ENCODE data around the gene ERC2.

The ERC2 gene

GRCh38 chr3:55813268-55814097, 654.8 kb downstream of the ERC2 start:
- no peaks in the 10 kb centered on the region for H3K36me3 ChIP-seq (ENCODE audit: insufficient read depth, low read length)
- H3K79me2 ChIP-seq (ENCODE audit: insufficient read depth, low read length), result no peaks in the 10 kb centered on the region
- H3K9me2 ChIP-seq (ENCODE audit: low read depth, low read length), result no peaks in the 10 kb centered on the region
- no peak overlapping the region for H3K4me3 ChIP-seq (ENCODE audit: low read depth, low read length, poor library complexity, severe bottlenecking)
- TF ChIP-seq EZH2 (IDR thresholded peaks at IDR 0.05; ENCODE audit: borderline replicate concordance, low read length), result no peak
- no peaks in the 10 kb centered on the region for H3K27me3 ChIP-seq (ENCODE audit: insufficient read depth, low read length)
- no peak overlapping the region for H3K4me2 ChIP-seq (ENCODE audit: low read length)
- H3F3A ChIP-seq (ENCODE audit: insufficient read depth, low read length), result no peaks in the 10 kb centered on the region
- H2AFZ ChIP-seq (ENCODE audit: low read length), result no peak overlapping the region
- H4K20me1 ChIP-seq (ENCODE audit: insufficient read depth, low read length), result no peaks in the 10 kb centered on the region
- H3K9me3 ChIP-seq (ENCODE audit: low read length), result no peaks in the 10 kb centered on the region
- no peak overlapping the region for H3K9ac ChIP-seq (ENCODE audit: low read length)
- H3K27ac ChIP-seq (ENCODE audit: low read depth, low read length, poor library complexity, severe bottlenecking), result no peak overlapping the region
- H3K4me1 ChIP-seq (ENCODE audit: insufficient read depth, low read length, severe bottlenecking), result peaks cover 24% of the 10 kb centered on the region

- H3K27me3 ChIP-seq (ENCODE audit: insufficient read depth, low read length), result no peaks in the 10 kb centered on the region
- H3K9ac ChIP-seq (ENCODE audit: low read length), result no peak overlapping the region
- no peaks in the 10 kb centered on the region for H3K36me3 ChIP-seq (ENCODE audit: insufficient read depth, low read length)
- no peak overlapping the region for H2AFZ ChIP-seq (ENCODE audit: low read length)
- no peaks in the 10 kb centered on the region for H3K79me2 ChIP-seq (ENCODE audit: insufficient read depth, low read length)
- H3K27ac ChIP-seq (ENCODE audit: low read depth, low read length, poor library complexity, severe bottlenecking), result no peak overlapping the region
- no peaks in the 10 kb centered on the region for H3F3A ChIP-seq (ENCODE audit: insufficient read depth, low read length)
- H3K9me2 ChIP-seq (ENCODE audit: low read depth, low read length), result no peaks in the 10 kb centered on the region
- H3K9me3 ChIP-seq (ENCODE audit: low read length), result no peaks in the 10 kb centered on the region
- H4K20me1 ChIP-seq (ENCODE audit: insufficient read depth, low read length), result no peaks in the 10 kb centered on the region
- H3K4me2 ChIP-seq (ENCODE audit: low read length), result no peak overlapping the region
- peaks cover 24% of the 10 kb centered on the region for H3K4me1 ChIP-seq (ENCODE audit: insufficient read depth, low read length, severe bottlenecking)
- no peak overlapping the region for H3K4me3 ChIP-seq (ENCODE audit: low read depth, low read length, poor library complexity, severe bottlenecking)
- no peak for TF ChIP-seq EZH2 (IDR thresholded peaks at IDR 0.05; ENCODE audit: borderline replicate concordance, low read length)
- TF ChIP-seq CTCF (IDR thresholded peaks at IDR 0.05; ENCODE audit: low read length), result no peak
Observed at GRCh38 chr3:55812394-55813013, 655.8 kb downstream of the ERC2 start.

- Histone ChIP-seq H3K4me3 (ENCODE audit: low read depth, low read length, poor library complexity, severe bottlenecking) (no peak overlapping the region), H3K4me1 (ENCODE audit: insufficient read depth, low read length, severe bottlenecking) (peaks cover 13% of the 10 kb centered on the region), H3K79me2 (ENCODE audit: insufficient read depth, low read length) (no peaks in the 10 kb centered on the region), H2AFZ (ENCODE audit: low read length) (no peak overlapping the region), H3K27ac (ENCODE audit: low read depth, low read length, poor library complexity, severe bottlenecking) (no peak overlapping the region), H3K27me3 (ENCODE audit: insufficient read depth, low read length) (no peaks in the 10 kb centered on the region), H3K4me2 (ENCODE audit: low read length) (no peak overlapping the region), H3K9me3 (ENCODE audit: low read length) (no peaks in the 10 kb centered on the region), H3K9me2 (ENCODE audit: low read depth, low read length) (no peaks in the 10 kb centered on the region), H3K36me3 (ENCODE audit: insufficient read depth, low read length) (no peaks in the 10 kb centered on the region), H4K20me1 (ENCODE audit: insufficient read depth, low read length) (no peaks in the 10 kb centered on the region), H3F3A (ENCODE audit: insufficient read depth, low read length) (no peaks in the 10 kb centered on the region), H3K9ac (ENCODE audit: low read length) (no peak overlapping the region)
- TF ChIP-seq EZH2 (IDR thresholded peaks at IDR 0.05; ENCODE audit: borderline replicate concordance, low read length) (no peak), CTCF (IDR thresholded peaks at IDR 0.05; ENCODE audit: low read length) (no peak)
Observed at GRCh38 chr3:55807210-55807609, 661.1 kb downstream of the ERC2 start.
